Neural progenitor cell (in vitro differentiated cells): ENCODE data around the gene RBMS1. TPM values are rescaled to one million over a fixed set of nuclear protein-coding genes. Genes with fewer than 3 reads are reported as not detected.

Experiments used
- DNase-seq: peaks from one replicate; pipeline ENCODE4 v3.0.0-alpha.2; 2016; ENCODE audit warnings: low spot score
- H2AFZ ChIP-seq: fragments of 200-600 bp; sonication (generic); replicated peaks from 2 replicates; pipeline ENCODE4 v1.6.1; 2016; ENCODE audit warnings: antibody characterized with exemption
- H3F3A ChIP-seq: fragments of 200-600 bp; sonication (generic); 2 replicates; pipeline ENCODE4 v1.6.1; 2016; ENCODE audit warnings: antibody characterized with exemption, low read depth
- H3K27ac ChIP-seq: fragments of 200-600 bp; sonication (generic); 2 replicates; pipeline ENCODE4 v1.5.1; 2016; ENCODE audit warnings: mild to moderate bottlenecking
- H3K27me3 ChIP-seq: fragments of 200-600 bp; sonication (generic); 2 replicates; pipeline ENCODE4 v1.6.1; 2016; ENCODE audit warnings: mild to moderate bottlenecking, moderate library complexity
- H3K36me3 ChIP-seq: fragments of 200-600 bp; sonication (generic); 2 replicates; pipeline ENCODE4 v1.5.1; 2016
- H3K4me1 ChIP-seq: fragments of 200-600 bp; sonication (generic); 2 replicates; pipeline ENCODE4 v1.6.1; 2016; ENCODE audit warnings: mixed run types
- H3K4me2 ChIP-seq: fragments of 200-600 bp; sonication (generic); 2 replicates; pipeline ENCODE4 v1.6.1; 2016
- H3K4me3 ChIP-seq: fragments of 200-600 bp; sonication (generic); 2 replicates; pipeline ENCODE4 v1.5.1; 2016
- H3K79me2 ChIP-seq: fragments of 200-600 bp; sonication (generic); 2 replicates; pipeline ENCODE4 v1.6.1; 2016; ENCODE audit warnings: low read depth
- H3K9ac ChIP-seq: fragments of 200-600 bp; sonication (generic); 2 replicates; pipeline ENCODE4 v1.6.1; 2016
- H3K9me3 ChIP-seq: fragments of 200-600 bp; sonication (generic); 2 replicates; pipeline ENCODE4 v1.5.1; 2016; ENCODE audit warnings: low read depth
- H4K20me1 ChIP-seq: fragments of 200-600 bp; sonication (generic); 2 replicates; pipeline ENCODE4 v1.6.1; 2016; ENCODE audit warnings: low read depth
- H3K27ac Mint-ChIP-seq: 3 replicates; pipeline ENCODE4 v1.8.0; 2021; ENCODE audit warnings: mixed read lengths
- H3K27me3 Mint-ChIP-seq: 2 replicates; pipeline ENCODE4 v1.8.0; 2022; ENCODE audit warnings: low read depth, mild to moderate bottlenecking, inconsistent platforms, moderate library complexity, mixed read lengths; ENCODE audit not compliant: insufficient read depth
- H3K36me3 Mint-ChIP-seq: 3 replicates; pipeline ENCODE4 v1.8.0; 2021; ENCODE audit warnings: mixed read lengths
- H3K4me1 Mint-ChIP-seq: 3 replicates; pipeline ENCODE4 v1.8.0; 2021; ENCODE audit warnings: mixed read lengths
- H3K4me3 Mint-ChIP-seq: 3 replicates; pipeline ENCODE4 v1.8.0; 2021; ENCODE audit warnings: mild to moderate bottlenecking, moderate library complexity, mixed read lengths
- H3K9me3 Mint-ChIP-seq: 3 replicates; pipeline ENCODE4 v1.8.0; 2020; ENCODE audit warnings: mixed read lengths
- EZH2 ChIP-seq: fragments of 200-600 bp; sonication (generic); IDR thresholded peaks from 2 replicates; pipeline ENCODE4 v1.6.1; 2017; ENCODE audit warnings: antibody characterized with exemption, mild to moderate bottlenecking, moderate library complexity
- EZH2phosphoT487 ChIP-seq: fragments of 200-600 bp; sonication (generic); IDR thresholded peaks from 2 replicates; pipeline ENCODE4 v1.6.1; 2017; ENCODE audit warnings: antibody characterized with exemption
- total RNA-seq: library from RNA; depleted of rRNA; stranded (reverse); fragments of >200 nt; gene quantifications from 2 replicates; pipeline ENCODE4 v1.2.3, GENCODE V29; 2015; ENCODE audit warnings: low replicate concordance
- TF ChIP-seq, protein P1 (sequence below): fragments of 200-600 bp; sonication (generic); IDR thresholded peaks from 2 replicates; pipeline ENCODE4 v1.5.1; 2017; ENCODE audit warnings: antibody characterized with exemption, mild to moderate bottlenecking

The RBMS1 gene
- total RNA-seq, 1 donor from 2014 or later, result 101 TPM

- no peaks in the 10 kb centered on the region for H3F3A ChIP-seq
- no peaks in the 10 kb centered on the region for H3K27me3 ChIP-seq
- TF ChIP-seq EZH2phosphoT487 (no peak), EZH2 (no peak)
- TF ChIP-seq, protein P1, sequence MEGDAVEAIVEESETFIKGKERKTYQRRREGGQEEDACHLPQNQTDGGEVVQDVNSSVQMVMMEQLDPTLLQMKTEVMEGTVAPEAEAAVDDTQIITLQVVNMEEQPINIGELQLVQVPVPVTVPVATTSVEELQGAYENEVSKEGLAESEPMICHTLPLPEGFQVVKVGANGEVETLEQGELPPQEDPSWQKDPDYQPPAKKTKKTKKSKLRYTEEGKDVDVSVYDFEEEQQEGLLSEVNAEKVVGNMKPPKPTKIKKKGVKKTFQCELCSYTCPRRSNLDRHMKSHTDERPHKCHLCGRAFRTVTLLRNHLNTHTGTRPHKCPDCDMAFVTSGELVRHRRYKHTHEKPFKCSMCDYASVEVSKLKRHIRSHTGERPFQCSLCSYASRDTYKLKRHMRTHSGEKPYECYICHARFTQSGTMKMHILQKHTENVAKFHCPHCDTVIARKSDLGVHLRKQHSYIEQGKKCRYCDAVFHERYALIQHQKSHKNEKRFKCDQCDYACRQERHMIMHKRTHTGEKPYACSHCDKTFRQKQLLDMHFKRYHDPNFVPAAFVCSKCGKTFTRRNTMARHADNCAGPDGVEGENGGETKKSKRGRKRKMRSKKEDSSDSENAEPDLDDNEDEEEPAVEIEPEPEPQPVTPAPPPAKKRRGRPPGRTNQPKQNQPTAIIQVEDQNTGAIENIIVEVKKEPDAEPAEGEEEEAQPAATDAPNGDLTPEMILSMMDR, result no peak
- no peak overlapping the region for H2AFZ ChIP-seq
- H3K36me3 ChIP-seq, result no peaks in the 10 kb centered on the region
- no peak overlapping the region for H3K9ac ChIP-seq
- H3K27ac Mint-ChIP-seq, result no peak overlapping the region
- no peak overlapping the region for H3K27ac ChIP-seq
- H3K27me3 Mint-ChIP-seq, result no peaks in the 10 kb centered on the region
- peaks cover 5% of the 10 kb centered on the region for H3K9me3 Mint-ChIP-seq
- no peak for DNase-seq
- H3K4me2 ChIP-seq, result no peak overlapping the region
- no peaks in the 10 kb centered on the region for H3K4me1 ChIP-seq
- no peaks in the 10 kb centered on the region for H3K4me1 Mint-ChIP-seq
- H4K20me1 ChIP-seq, result peaks cover 51% of the 10 kb centered on the region
- H3K4me3 ChIP-seq, result no peak overlapping the region
- peaks cover 12% of the 10 kb centered on the region for H3K36me3 Mint-ChIP-seq
- no peak overlapping the region for H3K4me3 Mint-ChIP-seq
- H3K9me3 ChIP-seq, result no peaks in the 10 kb centered on the region
- peaks cover 75% of the 10 kb centered on the region for H3K79me2 ChIP-seq
These were observed 141.1 kb downstream of the RBMS1 start for GRCh38 chr2:160352500-160352899.

DNA sequence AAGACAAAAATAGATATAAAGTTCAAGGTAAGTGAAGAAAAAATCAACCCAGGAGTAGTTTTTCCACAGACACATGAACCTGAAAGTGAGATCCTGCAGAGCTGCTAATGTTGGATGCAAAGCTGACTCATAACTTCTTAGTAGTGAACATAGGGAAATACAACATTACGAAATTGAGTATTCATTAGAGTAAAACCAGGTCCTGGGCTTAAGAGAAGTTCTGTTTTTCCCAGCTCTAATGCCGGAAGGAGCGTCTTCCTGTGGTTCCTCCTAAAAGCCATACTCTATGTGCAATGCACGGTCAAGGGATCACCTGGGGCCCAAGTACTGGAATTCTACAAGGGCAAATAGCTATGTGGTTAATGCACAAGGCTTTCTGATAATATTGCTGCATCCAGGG lies 141.7 kb downstream of the RBMS1 start:
- TF ChIP-seq, protein P1, result no peak
- no peak for TF ChIP-seq EZH2
- no peak for TF ChIP-seq EZH2phosphoT487
- H2AFZ ChIP-seq, result no peak overlapping the region
- H3K9ac ChIP-seq, result no peak overlapping the region
- H3K27ac ChIP-seq, result no peak overlapping the region
- H3K79me2 ChIP-seq, result peaks cover 75% of the 10 kb centered on the region
- H3K4me3 ChIP-seq, result no peak overlapping the region
- H3K9me3 ChIP-seq, result no peaks in the 10 kb centered on the region
- H3F3A ChIP-seq, result no peaks in the 10 kb centered on the region
- H3K4me3 Mint-ChIP-seq, result no peak overlapping the region
- no peaks in the 10 kb centered on the region for H3K27me3 ChIP-seq
- no peak overlapping the region for H3K4me2 ChIP-seq
- peaks cover 5% of the 10 kb centered on the region for H3K9me3 Mint-ChIP-seq
- peaks cover 11% of the 10 kb centered on the region for H3K36me3 Mint-ChIP-seq
- peaks cover 55% of the 10 kb centered on the region for H4K20me1 ChIP-seq
- no peaks in the 10 kb centered on the region for H3K4me1 ChIP-seq
- no peaks in the 10 kb centered on the region for H3K36me3 ChIP-seq
- DNase-seq, result no peak
- no peak overlapping the region for H3K27ac Mint-ChIP-seq
- no peaks in the 10 kb centered on the region for H3K27me3 Mint-ChIP-seq
- H3K4me1 Mint-ChIP-seq, result no peaks in the 10 kb centered on the region

DNA sequence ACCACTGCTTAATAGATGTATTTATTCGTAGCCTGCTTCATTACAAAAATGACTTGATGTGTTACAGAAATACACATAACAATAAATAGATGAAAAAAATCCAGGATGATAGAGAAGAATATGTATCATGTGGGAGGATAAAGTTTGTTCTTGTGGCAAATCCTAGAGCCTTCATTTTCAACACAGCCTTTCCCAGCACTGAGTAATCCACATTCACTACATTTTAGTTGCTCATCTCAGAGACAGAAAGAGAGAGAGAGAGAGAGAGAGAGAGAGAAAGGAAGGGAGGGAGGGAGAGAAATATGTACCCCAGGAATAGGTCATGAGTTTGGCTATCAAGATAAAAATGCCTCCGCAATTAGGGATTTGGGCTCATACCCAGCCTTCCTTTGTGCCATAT lies 144.3 kb downstream of the RBMS1 start:
- Mint-ChIP-seq H3K4me3 (no peak overlapping the region), H3K4me1 (no peaks in the 10 kb centered on the region), H3K27me3 (no peaks in the 10 kb centered on the region), H3K27ac (no peak overlapping the region), H3K9me3 (no peaks in the 10 kb centered on the region), H3K36me3 (peaks cover 5% of the 10 kb centered on the region)
- H3K9me3 ChIP-seq, result no peaks in the 10 kb centered on the region
- TF ChIP-seq EZH2phosphoT487 (no peak), EZH2 (no peak)
- TF ChIP-seq, protein P1, result no peak
- no peak overlapping the region for H2AFZ ChIP-seq
- no peaks in the 10 kb centered on the region for H3K27me3 ChIP-seq
- H3K4me2 ChIP-seq, result no peak overlapping the region
- no peaks in the 10 kb centered on the region for H3K36me3 ChIP-seq
- no peak for DNase-seq
- H3K79me2 ChIP-seq, result peaks cover 73% of the 10 kb centered on the region
- H4K20me1 ChIP-seq, result peaks cover 48% of the 10 kb centered on the region
- H3K4me1 ChIP-seq, result no peaks in the 10 kb centered on the region
- H3K4me3 ChIP-seq, result no peak overlapping the region
- no peaks in the 10 kb centered on the region for H3F3A ChIP-seq
- no peak overlapping the region for H3K9ac ChIP-seq
- H3K27ac ChIP-seq, result no peak overlapping the region
